Thyroid gland (tissue), 4 donors: ENCODE measurements around the gene VWA3A.

Experiments used
- POLR2A ChIP-seq, 2 donors: fragments of 450-650 bp; IDR thresholded peaks; one replicate each; pipeline ENCODE4 v1.6.1; 2017; ENCODE audit warnings: antibody characterized with exemption in 2 of 2, mild to moderate bottlenecking in 2 of 2, moderate library complexity in 1 of 2
- TF ChIP-seq, protein P1 (sequence below), 6 experiments: fragments of 200-600 bp in 3 of 6; fragments of 450-650 bp in 3 of 6; sonication (generic) in 3 of 6; IDR thresholded peaks; one replicate each; pipeline ENCODE4 v1.5.1; 2016 to 2019; ENCODE audit warnings: antibody characterized with exemption in 6 of 6, mild to moderate bottlenecking in 2 of 6, inconsistent platforms in 1 of 6, moderate library complexity in 1 of 6

DNA sequence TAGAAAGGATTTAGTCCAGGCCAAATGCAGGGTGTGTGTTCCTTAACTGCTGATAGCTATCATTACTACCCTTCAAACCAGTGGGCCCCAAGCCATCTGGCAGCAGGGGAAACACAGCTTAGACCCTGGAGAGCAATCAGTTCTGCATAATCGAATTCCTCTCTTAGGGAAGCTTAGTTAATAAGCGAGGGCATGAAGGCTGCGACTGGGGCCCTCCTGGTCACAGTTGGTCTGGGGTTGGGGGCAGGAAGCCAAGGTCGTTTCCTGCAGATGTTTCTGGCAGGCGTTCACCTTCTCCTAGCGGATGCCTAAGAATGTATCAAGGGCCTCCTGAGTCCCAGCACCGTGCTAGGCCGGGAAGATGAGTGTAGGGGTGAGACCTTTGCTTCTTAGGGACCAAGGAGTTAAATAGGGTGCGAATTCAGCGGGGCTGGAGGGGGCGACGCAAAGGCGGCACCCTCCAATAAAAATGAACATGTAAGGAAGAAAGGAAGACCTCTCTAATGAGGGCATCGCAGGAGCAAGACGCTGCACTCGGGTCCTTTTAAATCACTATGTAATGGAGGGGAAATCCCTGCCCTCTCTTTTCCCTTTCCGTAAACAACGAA is 97.2 kb downstream of the VWA3A start:
- TF ChIP-seq POLR2A (IDR thresholded peaks at IDR 0.05), result no peak
- TF ChIP-seq, protein P1, sequence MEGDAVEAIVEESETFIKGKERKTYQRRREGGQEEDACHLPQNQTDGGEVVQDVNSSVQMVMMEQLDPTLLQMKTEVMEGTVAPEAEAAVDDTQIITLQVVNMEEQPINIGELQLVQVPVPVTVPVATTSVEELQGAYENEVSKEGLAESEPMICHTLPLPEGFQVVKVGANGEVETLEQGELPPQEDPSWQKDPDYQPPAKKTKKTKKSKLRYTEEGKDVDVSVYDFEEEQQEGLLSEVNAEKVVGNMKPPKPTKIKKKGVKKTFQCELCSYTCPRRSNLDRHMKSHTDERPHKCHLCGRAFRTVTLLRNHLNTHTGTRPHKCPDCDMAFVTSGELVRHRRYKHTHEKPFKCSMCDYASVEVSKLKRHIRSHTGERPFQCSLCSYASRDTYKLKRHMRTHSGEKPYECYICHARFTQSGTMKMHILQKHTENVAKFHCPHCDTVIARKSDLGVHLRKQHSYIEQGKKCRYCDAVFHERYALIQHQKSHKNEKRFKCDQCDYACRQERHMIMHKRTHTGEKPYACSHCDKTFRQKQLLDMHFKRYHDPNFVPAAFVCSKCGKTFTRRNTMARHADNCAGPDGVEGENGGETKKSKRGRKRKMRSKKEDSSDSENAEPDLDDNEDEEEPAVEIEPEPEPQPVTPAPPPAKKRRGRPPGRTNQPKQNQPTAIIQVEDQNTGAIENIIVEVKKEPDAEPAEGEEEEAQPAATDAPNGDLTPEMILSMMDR (IDR thresholded peaks at IDR 0.05), result peak in 1 of 6 experiments; percentile 8
